Thoracic aorta endothelial cell (primary cell): ENCODE measurements around the gene FGFR1OP2. TPM values are rescaled to one million over a fixed set of nuclear protein-coding genes. Genes with fewer than 3 reads are reported as not detected.

Source experiments
- total RNA-seq: library from RNA; depleted of rRNA; stranded (reverse); fragments of >200 nt; gene quantifications from 2 replicates; pipeline ENCODE4 v1.2.3, GENCODE V29; 2012

The FGFR1OP2 gene
- 85.8 and 98.9 TPM in 2 replicates for total RNA-seq

DNA sequence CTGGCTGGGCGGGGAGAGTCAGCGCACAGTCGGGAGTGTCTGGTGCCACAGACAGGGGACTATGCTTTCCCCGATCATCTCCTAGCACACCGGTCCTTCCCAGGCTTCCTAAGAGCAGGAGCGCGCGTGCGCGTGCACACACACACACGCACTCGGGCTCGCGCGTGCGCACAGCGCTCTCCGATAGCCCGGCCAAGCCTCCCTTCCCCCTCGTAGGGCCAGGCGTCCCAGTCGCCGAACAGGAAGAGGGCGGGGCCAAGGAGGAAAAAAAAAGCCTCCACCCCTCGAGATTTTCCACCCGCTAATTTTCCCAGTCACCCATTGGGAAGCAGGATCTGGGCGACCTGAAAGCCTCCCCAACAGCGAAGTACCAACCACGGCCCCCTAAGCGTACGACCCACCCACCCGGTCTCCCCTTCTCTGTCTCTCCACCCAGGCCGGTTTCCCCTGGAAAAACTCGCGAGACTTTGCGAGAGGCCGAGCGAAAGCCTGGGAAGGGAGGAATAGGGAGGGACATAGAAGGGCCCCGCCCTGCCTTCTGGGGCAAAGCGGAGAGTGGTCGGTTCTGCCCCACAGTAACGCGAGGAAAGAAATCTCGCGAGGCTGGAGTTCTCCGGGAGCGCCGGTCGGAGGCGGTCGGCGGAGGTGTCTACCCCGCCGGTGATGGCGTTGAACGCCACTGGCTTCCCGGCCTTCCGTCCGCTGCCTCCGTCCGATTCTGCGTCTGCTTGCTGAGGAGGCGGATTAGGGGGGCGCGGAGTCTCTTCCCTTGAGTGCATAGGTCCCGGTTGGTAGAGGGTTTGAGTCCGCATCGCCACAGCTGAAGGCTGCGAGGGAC is at the start of gene FGFR1OP2, which contains the start of gene INTS13:
FGFR1OP2 (plus strand) TSS at position 608 of the 838 bp plus-strand sequence. CDS start 15,689 bp downstream, outside the sequence.
INTS13 (minus strand) TSS at position 119 of the 838 bp plus-strand sequence. CDS start 1,178 bp downstream, outside the sequence.

DNA sequence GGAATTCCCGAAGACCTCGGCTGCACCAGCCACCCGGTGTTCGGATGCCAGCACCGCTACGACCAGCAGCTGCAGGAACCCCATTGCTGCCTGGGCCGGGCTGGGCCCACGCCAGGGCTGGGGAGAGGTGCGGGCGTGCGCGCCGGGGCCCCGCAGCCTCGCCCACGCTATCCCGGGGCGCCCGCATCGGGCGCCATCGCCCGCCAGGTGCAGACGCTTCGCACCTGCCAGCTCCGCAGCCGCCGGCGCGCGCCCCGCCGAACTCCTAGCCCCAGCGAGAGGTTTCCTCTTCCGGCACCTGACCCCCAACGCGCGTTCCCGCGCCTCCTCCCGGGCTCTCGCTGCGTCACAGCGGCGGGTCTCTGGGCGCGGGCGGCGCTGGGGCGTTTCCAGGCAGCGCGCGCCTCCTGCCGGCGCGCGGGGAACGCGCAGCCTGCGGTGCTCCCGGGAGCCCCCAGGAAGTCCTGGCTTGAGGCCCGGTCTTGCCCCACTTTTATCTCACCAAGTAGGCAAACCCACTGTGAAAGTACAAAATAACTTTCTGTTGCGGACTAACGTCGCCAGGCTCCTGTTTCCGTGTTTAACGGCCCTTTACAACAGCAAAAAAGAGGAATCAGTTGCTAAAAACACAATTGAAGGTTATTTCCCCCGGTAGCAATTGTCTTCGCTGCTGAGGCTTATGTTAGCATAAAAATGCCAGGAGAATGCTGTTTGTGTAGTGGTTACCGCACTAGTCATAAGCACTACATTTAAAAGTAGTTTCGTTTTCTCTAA is 76.0 kb downstream of the FGFR1OP2 start, which contains the start of gene TM7SF3:
TM7SF3 (minus strand) TSS at position 300 of the 774 bp plus-strand sequence; CDS start at position 84, 216 bp downstream.

Other genes starting within 250 kb of the FGFR1OP2 start
- 111 and 123 TPM in 2 replicates for gene ITPR2, start 105.3 kb upstream of the FGFR1OP2 start, total RNA-seq
- 73.0 and 79.8 TPM in 2 replicates for gene INTS13, start 489 bp upstream of the FGFR1OP2 start, total RNA-seq
- gene TM7SF3, start 75.9 kb downstream of the FGFR1OP2 start, total RNA-seq = 92.8 and 109 TPM in 2 replicates
- gene MED21, start 84.1 kb downstream of the FGFR1OP2 start, total RNA-seq = 56.8 and 78.4 TPM in 2 replicates
- gene C12orf71, start 144.1 kb downstream of the FGFR1OP2 start, total RNA-seq = not detected in 2 replicates